HG03442 (cell line): ENCODE results near the gene PGLYRP1.

Source experiments
- ATAC-seq: cut with Tn5 transposase; IDR thresholded peaks from one replicate; pipeline ENCODE4 v1.9.1; 2021; ENCODE audit warnings: mild to moderate bottlenecking, moderate library complexity; ENCODE audit not compliant: unreplicated experiment

The PGLYRP1 gene

DNA sequence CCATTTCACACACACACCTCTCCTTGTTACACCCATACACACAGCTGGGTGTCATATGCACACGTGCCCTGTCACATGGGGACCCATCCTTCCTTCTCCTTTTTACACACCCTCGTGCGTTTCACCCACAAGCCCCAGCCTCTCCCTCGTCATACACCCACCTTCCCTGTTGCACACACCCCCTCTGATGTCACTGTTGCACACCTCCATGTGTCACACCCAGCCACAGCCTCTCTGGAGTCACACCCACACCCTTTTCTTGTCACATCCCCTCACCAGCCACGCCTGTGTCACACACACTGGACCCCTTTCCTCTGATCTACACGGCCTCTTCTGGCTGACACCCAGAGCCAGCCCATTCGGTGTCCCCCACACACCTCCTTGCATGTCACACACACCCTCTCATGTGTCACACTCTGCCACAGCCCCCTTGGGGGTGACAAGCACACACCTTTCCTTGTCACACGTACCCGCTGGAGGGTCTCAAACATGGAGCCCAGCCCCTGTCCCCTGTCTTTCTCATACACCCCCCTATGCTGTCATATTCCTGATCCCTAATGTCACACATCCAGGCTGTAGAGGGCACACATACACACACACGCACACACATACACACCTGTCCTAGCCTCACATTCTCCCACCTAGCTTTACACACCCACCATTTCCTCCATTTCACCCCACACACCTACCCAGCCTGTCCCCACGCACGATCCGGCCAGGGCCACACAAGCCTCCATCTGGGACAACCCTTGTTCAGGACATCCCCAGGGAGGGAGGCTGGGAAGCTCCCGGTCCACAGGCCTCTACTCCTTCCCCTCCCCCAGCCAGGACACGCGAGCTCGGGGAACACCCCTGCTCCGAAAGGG, 50.5 kb downstream of the PGLYRP1 start:
- no peak for ATAC-seq

DNA sequence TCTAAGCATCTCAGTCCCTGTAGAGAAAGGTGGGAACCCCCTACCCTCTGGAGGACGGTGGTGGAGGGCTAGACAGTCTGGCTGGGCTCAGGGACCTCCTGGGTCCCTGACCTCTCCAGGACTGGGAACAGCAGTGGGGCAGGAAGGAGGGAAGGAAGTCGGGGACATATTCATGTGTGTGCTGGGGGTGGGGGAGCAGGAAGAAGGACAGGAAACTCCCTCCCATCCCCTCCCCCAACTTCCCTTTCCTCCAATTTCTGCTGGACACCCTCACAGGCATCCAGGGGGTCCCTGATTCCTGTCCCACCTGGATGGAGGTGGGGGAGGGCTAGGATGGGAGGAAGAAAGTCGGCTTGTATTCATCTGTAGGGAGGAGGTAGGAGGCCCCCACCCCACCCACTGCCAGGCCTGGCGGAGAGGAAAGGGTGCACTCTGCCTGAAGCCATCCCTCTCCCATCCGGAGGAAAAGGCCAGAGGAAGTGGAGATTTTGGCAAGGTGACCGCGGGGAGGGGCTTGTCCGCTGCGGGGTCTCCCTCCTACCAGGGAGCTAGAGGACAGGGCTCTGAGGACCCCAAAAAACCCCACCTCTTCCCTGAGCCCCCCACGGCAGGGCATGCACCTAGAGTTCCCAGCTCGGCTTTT, 51.5 kb downstream of the PGLYRP1 start:
- no peak for ATAC-seq

DNA sequence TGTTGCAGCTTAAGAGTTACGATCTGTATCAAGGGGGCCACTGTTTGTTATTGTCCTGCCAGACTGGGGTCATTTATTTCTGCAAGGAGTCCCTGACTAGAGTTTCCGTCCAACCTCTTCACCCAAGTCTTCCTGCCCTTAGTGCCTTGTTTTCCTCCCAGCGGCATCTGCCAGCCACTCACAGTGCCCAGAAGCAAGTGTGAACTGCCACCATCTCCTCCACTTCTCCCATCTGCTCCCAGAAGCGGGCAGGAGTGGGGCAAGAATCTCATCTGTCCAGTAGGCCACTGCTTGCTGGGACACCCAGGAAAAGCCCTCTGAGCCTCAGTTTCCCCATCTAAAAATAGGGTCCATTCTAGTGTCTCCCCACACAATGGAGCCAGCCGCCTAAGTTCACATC, 53.2 kb downstream of the PGLYRP1 start:
- ATAC-seq: no peak
